B cell (primary cell): Measurements from ENCODE around the gene MEIKIN.

Experiments
- CTCF ChIP-seq: fragments of 200-600 bp; IDR thresholded peaks from one replicate; pipeline ENCODE4 v1.8.0; 2022; ENCODE audit warnings: antibody characterized with exemption, mild to moderate bottlenecking
- EZH2 ChIP-seq: IDR thresholded peaks from 2 replicates; pipeline ENCODE4 v1.6.1; 2012; ENCODE audit warnings: borderline replicate concordance, low read depth, mild to moderate bottlenecking, moderate library complexity, low read length; ENCODE audit not compliant: insufficient read depth, poor library complexity, severe bottlenecking

DNA sequence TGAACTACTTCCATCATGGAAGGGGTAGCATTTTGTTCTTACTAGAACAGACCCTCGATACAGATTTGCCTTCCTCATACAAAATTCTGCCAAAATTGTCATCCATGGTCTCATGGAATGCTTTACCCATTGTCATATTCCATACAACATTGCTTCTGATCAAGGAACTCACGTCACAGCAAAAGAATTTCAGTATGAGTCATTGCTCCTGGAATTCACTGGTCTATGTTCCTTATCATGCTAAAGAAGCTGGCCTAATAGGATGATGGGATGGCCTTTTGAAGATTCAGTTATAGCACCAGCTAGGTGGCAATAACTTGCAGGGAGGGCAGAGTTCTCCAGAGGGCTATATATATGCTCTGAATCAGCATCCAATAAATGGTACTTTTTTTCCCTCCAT lies 130.5 kb downstream of the MEIKIN start:
- TF ChIP-seq CTCF: no peak
- no peak for TF ChIP-seq EZH2
